HepG2 (cell line): Measurements from ENCODE around the gene DISP2. TPM values are rescaled to one million over a fixed set of nuclear protein-coding genes. Genes with fewer than 3 reads are reported as not detected.

ENCODE experiments used
- ATAC-seq: fragments of 200-7000 bp; cut with Tn5 transposase; 3 replicates; pipeline ENCODE4 v1.9.1; 2020; ENCODE audit warnings: mild to moderate bottlenecking, moderate library complexity
- BruUV-seq: library from RNA; stranded (reverse); fragments of 400-500 nt; replicated peaks from 2 replicates; lab custom pipeline; 2021; lab: Mats Ljungman, UMichigan
- CTCF ChIA-PET: fragments of 300-600 bp; formaldehyde crosslinking; extraction: SDS; loops from one replicate; lab custom pipeline; 2021; ENCODE audit warnings: low total read pairs, inconsistent platforms, low intra/inter-chr PET ratio; lab: Yijun Ruan, JAX
- POLR2A ChIA-PET: fragments of 350-600 bp; sonication (Branson Sonifier 250); formaldehyde crosslinking; loops from one replicate; lab custom pipeline; 2020; ENCODE audit warnings: antibody characterized with exemption, inconsistent platforms; lab: Yijun Ruan, JAX
- DNase-seq: peaks from one replicate; pipeline ENCODE4 v3.0.0-alpha.2; 2015; ENCODE audit warnings: low spot score
- FAIRE-seq: peaks from 3 replicates; lab custom pipeline; 2011; peaks lifted over from hg19 to GRCh38; lab: Jason Lieb, UNC
- H2AFZ ChIP-seq: one replicate; pipeline ENCODE4 v1.6.1; 2011; ENCODE audit warnings: low read length, inconsistent platforms
- H3K27ac ChIP-seq: fragments of 300-600 bp; 3 replicates; pipeline ENCODE4 v1.8.0; 2011; ENCODE audit warnings: mixed run types, mild to moderate bottlenecking, mixed read lengths, low read length, inconsistent platforms; ENCODE audit not compliant: insufficient read depth; ENCODE audit errors: extremely low read length
- H3K27me3 ChIP-seq, 2 experiments: fragments of 200-600 bp in 1 of 2; 2 replicates in 1 of 2; 3 replicates in 1 of 2; pipeline versions ENCODE4 v1.6.0 to v1.8.0; 2011; ENCODE audit warnings: low read length in 2 of 2, mild to moderate bottlenecking in 2 of 2, moderate library complexity in 2 of 2, inconsistent platforms in 1 of 2; ENCODE audit not compliant: insufficient read depth in 2 of 2, control insufficient read depth in 1 of 2
- H3K36me3 ChIP-seq, 2 experiments: fragments of 200-600 bp in 1 of 2; replicated peaks in 1 of 2; 2 replicates in 1 of 2; 3 replicates in 1 of 2; pipeline versions ENCODE4 v1.5.1 to v1.8.0; 2011; ENCODE audit warnings: low read length in 2 of 2, inconsistent platforms in 1 of 2; ENCODE audit not compliant: insufficient read depth in 2 of 2, control insufficient read depth in 1 of 2
- H3K4me1 ChIP-seq: 2 replicates; pipeline ENCODE4 v1.5.1; 2012; ENCODE audit warnings: low read length, inconsistent platforms; ENCODE audit not compliant: insufficient read depth
- H3K4me2 ChIP-seq: 2 replicates; pipeline ENCODE4 v1.6.0; 2011; ENCODE audit warnings: low read depth, low read length, inconsistent platforms
- H3K4me3 ChIP-seq, 3 experiments: fragments of 200-600 bp in 1 of 3; sonication (generic), shearing (Covaris generic) in 1 of 3; replicated peaks in 1 of 3; 2 replicates each; pipeline ENCODE4 v1.5.1; 2011 to 2016; ENCODE audit warnings: low read length in 3 of 3, inconsistent platforms in 2 of 3, low read depth in 2 of 3, mild to moderate bottlenecking in 2 of 3, control low read depth in 1 of 3, mixed read lengths in 1 of 3; ENCODE audit not compliant: insufficient read depth in 1 of 3
- H3K79me2 ChIP-seq: one replicate; pipeline ENCODE4 v1.6.1; 2011; ENCODE audit warnings: low read length, inconsistent platforms; ENCODE audit not compliant: insufficient read depth
- H3K9ac ChIP-seq: 2 replicates; pipeline ENCODE4 v1.6.0; 2011; ENCODE audit warnings: mild to moderate bottlenecking, low read depth, low read length, inconsistent platforms; ENCODE audit not compliant: insufficient read depth
- H3K9me3 ChIP-seq: 2 replicates; pipeline ENCODE4 v1.5.1; 2012; ENCODE audit warnings: mild to moderate bottlenecking, low read length
- H4K20me1 ChIP-seq: 2 replicates; pipeline ENCODE4 v1.6.0; 2011; ENCODE audit warnings: inconsistent platforms, mild to moderate bottlenecking, low read length, moderate library complexity; ENCODE audit not compliant: insufficient read depth
- ATF7-NPFF ChIP-seq: sonication (generic); formaldehyde crosslinking; IDR thresholded peaks from 2 replicates; pipeline ENCODE4 v1.8.1; 2023; ENCODE audit warnings: mild to moderate bottlenecking, low read depth, missing genetic modification reagents, moderate library complexity
- ETV5 ChIP-seq: IDR thresholded peaks from 2 replicates; pipeline ENCODE4 v1.6.1; 2018; ENCODE audit warnings: missing biosample characterization, missing genetic modification reagents, inconsistent platforms, borderline replicate concordance
- KDM4B ChIP-seq: sonication (generic); formaldehyde crosslinking; IDR thresholded peaks from 2 replicates; pipeline ENCODE4 v1.4.0; 2020; ENCODE audit warnings: missing genetic modification reagents
- MED8 ChIP-seq: sonication (generic); formaldehyde crosslinking; IDR thresholded peaks from 2 replicates; pipeline ENCODE4 v1.8.1; 2023; ENCODE audit warnings: mild to moderate bottlenecking, missing genetic modification reagents; ENCODE audit not compliant: insufficient replicate concordance
- MXD1 ChIP-seq: sonication (generic); formaldehyde crosslinking; IDR thresholded peaks from 2 replicates; pipeline ENCODE4 v1.4.0; 2020; ENCODE audit warnings: mild to moderate bottlenecking, missing genetic modification reagents
- UBTF ChIP-seq: sonication (generic); formaldehyde crosslinking; IDR thresholded peaks from 2 replicates; pipeline ENCODE4 v1.4.0; 2020; ENCODE audit warnings: mild to moderate bottlenecking, missing genetic modification reagents
- YEATS4 ChIP-seq: sonication (generic); formaldehyde crosslinking; IDR thresholded peaks from 2 replicates; pipeline ENCODE4 v1.4.0; 2020; ENCODE audit warnings: missing genetic modification reagents, borderline replicate concordance
- ZFP41 ChIP-seq: sonication (generic); formaldehyde crosslinking; IDR thresholded peaks from 2 replicates; pipeline ENCODE4 v1.4.0; 2020; ENCODE audit warnings: mild to moderate bottlenecking, missing genetic modification reagents, borderline replicate concordance
- ZFY ChIP-seq: sonication (generic); formaldehyde crosslinking; IDR thresholded peaks from 2 replicates; pipeline ENCODE4 v1.4.0; 2020; ENCODE audit warnings: missing genetic modification reagents
- ZNF296 ChIP-seq: sonication (generic); formaldehyde crosslinking; conservative IDR thresholded peaks from 2 replicates; pipeline ENCODE4 v1.5.0; 2020; ENCODE audit warnings: mild to moderate bottlenecking, missing genetic modification reagents
- ZNF317 ChIP-seq: sonication (generic); formaldehyde crosslinking; IDR thresholded peaks from 2 replicates; pipeline ENCODE4 v1.5.0; 2020; ENCODE audit warnings: mild to moderate bottlenecking, missing genetic modification reagents
- ZNF44 ChIP-seq: sonication (generic); formaldehyde crosslinking; IDR thresholded peaks from 2 replicates; pipeline ENCODE4 v1.5.1; 2020; ENCODE audit warnings: mild to moderate bottlenecking, missing genetic modification reagents
- ZNF496 ChIP-seq: sonication (generic); formaldehyde crosslinking; IDR thresholded peaks from 2 replicates; pipeline ENCODE4 v1.8.1; 2023; ENCODE audit warnings: mild to moderate bottlenecking, moderate library complexity, missing genetic modification reagents; ENCODE audit not compliant: insufficient replicate concordance
- ZNF776 ChIP-seq: sonication (generic); formaldehyde crosslinking; IDR thresholded peaks from 2 replicates; pipeline ENCODE4 v1.4.0; 2020; ENCODE audit warnings: mild to moderate bottlenecking, missing genetic modification reagents
- ZNF788 ChIP-seq: sonication (generic); formaldehyde crosslinking; IDR thresholded peaks from 2 replicates; pipeline ENCODE4 v1.5.0; 2020; ENCODE audit warnings: mild to moderate bottlenecking, missing genetic modification reagents, borderline replicate concordance
- WGBS: methylation state at CpG from one replicate; pipeline ENCODE4 v1.1.6; 2017; ENCODE audit warnings: low lambda C conversion rate; 5-methylcytosine and 5-hydroxymethylcytosine counted together
- in situ Hi-C: cut with HindIII; loops from 2 replicates; pipeline ENCODE4 v1.10.0; 2017; ENCODE audit warnings: low pct_unique_long_range_greater_than_20kb; ENCODE audit not compliant: extremely low pct_ligation_motif_present
- intact Hi-C: fragments of 100-400 bp; cut with micrococcal nuclease; formaldehyde crosslinking; loops from one replicate; pipeline ENCODE4 v1.10.0; 2022; ENCODE audit not compliant: unreplicated experiment
- polyA plus RNA-seq, 8 experiments: library from polyadenylated mRNA; depleted of rRNA in 3 of 8; stranded (reverse) in 7 of 8; unstranded in 1 of 8; fragments of >200 nt; fragmentation: Illumina TruSeq in 4 of 8; extraction: Trizol in 4 of 8; gene quantifications; 2 replicates each; pipeline versions ENCODE4 v1.2.1 to v1.2.3, GENCODE V29; 2011 to 2016; ENCODE audit warnings: low read depth in 4 of 8, missing spikeins in 1 of 8, mixed read lengths in 1 of 8; ENCODE audit not compliant: insufficient read depth in 1 of 8
- total RNA-seq, 5 experiments: library from RNA; depleted of rRNA; stranded (reverse); fragments of >200 nt; fragmentation: Illumina TruSeq; extraction: Trizol; gene quantifications; 2 replicates each; pipeline ENCODE4 v1.2.3, GENCODE V29; 2016; ENCODE audit warnings: low read depth in 1 of 5
- TF ChIP-seq, protein P1 (sequence below), 2 experiments: sonication (generic) in 1 of 2; formaldehyde crosslinking in 1 of 2; IDR thresholded peaks; 2 replicates each; pipeline versions ENCODE4 v1.4.0 to v1.6.1; 2018 to 2020; ENCODE audit warnings: missing genetic modification reagents in 2 of 2, borderline replicate concordance in 1 of 2, low read depth in 1 of 2, mild to moderate bottlenecking in 1 of 2, missing biosample characterization in 1 of 2
- TF ChIP-seq, protein P2 (sequence below): IDR thresholded peaks from 2 replicates; pipeline ENCODE4 v1.6.1; 2016; ENCODE audit warnings: mild to moderate bottlenecking, missing biosample characterization, missing genetic modification reagents

DISP2 gene
- total and polyA plus RNA-seq, 2 of the 13 experiments (the other 11 are each of a cell fraction or from before 2014, with no cell fraction given), result 0.09 to 0.32 TPM

GRCh38 chr15:40340038-40340739, 17.8 kb upstream of the DISP2 start:
- intact Hi-C loops, result loop anchor here (2.0 kb wide), 1 partner anchor 81 kb away; no protein-coding TSS in a partner anchor
- ATAC-seq, result peak; percentile 48
- TF ChIP-seq, protein P1, sequence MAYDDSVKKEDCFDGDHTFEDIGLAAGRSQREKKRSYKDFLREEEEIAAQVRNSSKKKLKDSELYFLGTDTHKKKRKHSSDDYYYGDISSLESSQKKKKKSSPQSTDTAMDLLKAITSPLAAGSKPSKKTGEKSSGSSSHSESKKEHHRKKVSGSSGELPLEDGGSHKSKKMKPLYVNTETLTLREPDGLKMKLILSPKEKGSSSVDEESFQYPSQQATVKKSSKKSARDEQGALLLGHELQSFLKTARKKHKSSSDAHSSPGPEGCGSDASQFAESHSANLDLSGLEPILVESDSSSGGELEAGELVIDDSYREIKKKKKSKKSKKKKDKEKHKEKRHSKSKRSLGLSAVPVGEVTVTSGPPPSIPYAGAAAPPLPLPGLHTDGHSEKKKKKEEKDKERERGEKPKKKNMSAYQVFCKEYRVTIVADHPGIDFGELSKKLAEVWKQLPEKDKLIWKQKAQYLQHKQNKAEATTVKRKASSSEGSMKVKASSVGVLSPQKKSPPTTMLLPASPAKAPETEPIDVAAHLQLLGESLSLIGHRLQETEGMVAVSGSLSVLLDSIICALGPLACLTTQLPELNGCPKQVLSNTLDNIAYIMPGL (CRISPR knock-in tag; IDR thresholded peaks at IDR 0.05; ENCODE audit: borderline replicate concordance in 1 of 2, low read depth in 1 of 2), result peak; percentile 2 to 68; a peak in 2 of 4 replicates
- peak; percentile 6; the same call in 1 of the 2 replicates for TF ChIP-seq KDM4B (CRISPR knock-in tag)
- peak; percentile 16 for TF ChIP-seq MED8 (CRISPR knock-in tag)
- TF ChIP-seq ZNF788 (CRISPR knock-in tag), result 0 out of 2 replicates have a peak, but pooled peaks have one; percentile 21
- TF ChIP-seq UBTF (CRISPR knock-in tag), result peak; percentile 81
- TF ChIP-seq ZNF776, result 0 out of 2 replicates have a peak, but pooled peaks have one; percentile 52
- no peak for TF ChIP-seq ZNF496
- TF ChIP-seq ZNF317, result peak; percentile 21; the same call in 1 of the 2 replicates
- no peak for TF ChIP-seq ATF7-NPFF
- TF ChIP-seq ETV5 (CRISPR knock-in tag), result no peak
- no peak for TF ChIP-seq ZNF296
- 0 out of 2 replicates have a peak, but pooled peaks have one; percentile 40 for TF ChIP-seq ZFY (CRISPR knock-in tag)
- TF ChIP-seq ZNF44 (CRISPR knock-in tag), result 0 out of 2 replicates have a peak, but pooled peaks have one; percentile 22
- TF ChIP-seq MXD1 (CRISPR knock-in tag), result peak; percentile 63; the same call in 1 of the 2 replicates
- no peak for TF ChIP-seq ZFP41 (CRISPR knock-in tag)
- TF ChIP-seq YEATS4 (CRISPR knock-in tag), result 0 out of 2 replicates have a peak, but pooled peaks have one; percentile 24
- TF ChIP-seq, protein P2, sequence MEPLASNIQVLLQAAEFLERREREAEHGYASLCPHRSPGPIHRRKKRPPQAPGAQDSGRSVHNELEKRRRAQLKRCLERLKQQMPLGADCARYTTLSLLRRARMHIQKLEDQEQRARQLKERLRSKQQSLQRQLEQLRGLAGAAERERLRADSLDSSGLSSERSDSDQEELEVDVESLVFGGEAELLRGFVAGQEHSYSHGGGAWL (CRISPR knock-in tag), result no peak

More at GRCh38 chr15:40340038-40340739, 17.8 kb upstream of the DISP2 start:
- BruUV-seq, result TSS peak; percentile 76
- CTCF ChIA-PET, result interaction anchor here (1.3 kb wide), 1 partner anchor 19 kb away, joined by 5 read pairs; no protein-coding TSS in a partner anchor
- DNase-seq, result no peak
- Histone ChIP-seq H4K20me1 (peaks cover 4% of the 10 kb centered on the region; the same call in 1 of the 2 replicates), H3K4me3 (peak overlapping the region; percentile 61 to 79 (median 68)), H3K36me3 (no peaks in the 10 kb centered on the region; a peak in 1 of 5 replicates), H3K27ac (peak overlapping the region; percentile 17), H3K27me3 (no peaks in the 10 kb centered on the region), H3K9me3 (no peaks in the 10 kb centered on the region), H3K4me1 (peaks cover 58% of the 10 kb centered on the region), H3K9ac (peak overlapping the region; percentile 76), H2AFZ (no peak overlapping the region), H3K79me2 (no peaks in the 10 kb centered on the region), H3K4me2 (peak overlapping the region; percentile 86)
- in situ Hi-C loops, result no loop called here
- 0% methylated on average over 1 of the region's 14 CpGs for WGBS
- POLR2A ChIA-PET, result interaction anchor here (0.7 to 4.4 kb wide), 11 partner anchors 9 to 100 kb away, joined by 3 to 24 read pairs (median 4); partner anchors contain the start of genes BAHD1, INAFM2 and IVD
- FAIRE-seq, result no peak
